Central memory CD4-positive, alpha-beta T cell (primary cell): ENCODE data around the gene PTPRM.

Source experiments
- DNase-seq: peaks from one replicate; pipeline ENCODE4 v3.0.0; 2022

PTPRM gene

GRCh38 chr18:8257851-8258434 lies 690.8 kb downstream of the PTPRM start:
- DNase-seq = no peak

- no peak for DNase-seq
Measured at GRCh38 chr18:8260319-8260718, 693.2 kb downstream of the PTPRM start.

GRCh38 chr18:8260827-8261226 lies 693.7 kb downstream of the PTPRM start:
- no peak for DNase-seq

- no peak for DNase-seq
Measured at GRCh38 chr18:8261651-8262091, 694.6 kb downstream of the PTPRM start.

- DNase-seq = no peak
Measured at GRCh38 chr18:8262221-8262620, 695.1 kb downstream of the PTPRM start.

- DNase-seq = no peak
Measured at GRCh38 chr18:8264116-8264515, 697.0 kb downstream of the PTPRM start.

GRCh38 chr18:8264861-8265411 lies 697.8 kb downstream of the PTPRM start:
- no peak for DNase-seq

GRCh38 chr18:8272254-8272653 lies 705.1 kb downstream of the PTPRM start:
- DNase-seq = no peak

- no peak for DNase-seq
Measured at GRCh38 chr18:8274370-8274769, 707.3 kb downstream of the PTPRM start.

- no peak for DNase-seq
Measured at GRCh38 chr18:8276406-8276805, 709.3 kb downstream of the PTPRM start.

GRCh38 chr18:8277270-8277669 lies 710.2 kb downstream of the PTPRM start:
- no peak for DNase-seq

- DNase-seq = no peak
Measured at GRCh38 chr18:8279346-8279745, 712.2 kb downstream of the PTPRM start.

- no peak for DNase-seq
Measured at GRCh38 chr18:8279781-8280330, 712.7 kb downstream of the PTPRM start.

GRCh38 chr18:8283891-8284585 lies 716.9 kb downstream of the PTPRM start:
- no peak for DNase-seq

- DNase-seq = no peak
Measured at GRCh38 chr18:8286303-8286702, 719.2 kb downstream of the PTPRM start.

- no peak for DNase-seq
Measured at GRCh38 chr18:8287196-8287885, 720.2 kb downstream of the PTPRM start.

- no peak for DNase-seq
Measured at GRCh38 chr18:8288472-8289195, 721.5 kb downstream of the PTPRM start.

GRCh38 chr18:8290435-8290834 lies 723.3 kb downstream of the PTPRM start:
- no peak for DNase-seq

- DNase-seq = no peak
Measured at GRCh38 chr18:8290913-8291312, 723.8 kb downstream of the PTPRM start.

GRCh38 chr18:8293184-8293583 lies 726.1 kb downstream of the PTPRM start:
- DNase-seq = no peak

- no peak for DNase-seq
Measured at GRCh38 chr18:8296886-8297616, 729.9 kb downstream of the PTPRM start.

GRCh38 chr18:8298186-8298585 lies 731.1 kb downstream of the PTPRM start:
- DNase-seq = no peak
